Dermis blood vessel endothelial cell (primary cell): ENCODE data around the gene DTD1. TPM values are rescaled to one million over a fixed set of nuclear protein-coding genes. Genes with fewer than 3 reads are reported as not detected.

Experiments used
- DNase-seq: peaks from one replicate; pipeline ENCODE4 v3.0.0; 2010
- total RNA-seq: library from RNA; depleted of rRNA; stranded (reverse); fragments of >200 nt; gene quantifications from 2 replicates; pipeline ENCODE4 v1.2.3, GENCODE V29; 2014

DTD1 gene
- total RNA-seq, 1 donor from 2014 or later: 54.5 TPM

DNA sequence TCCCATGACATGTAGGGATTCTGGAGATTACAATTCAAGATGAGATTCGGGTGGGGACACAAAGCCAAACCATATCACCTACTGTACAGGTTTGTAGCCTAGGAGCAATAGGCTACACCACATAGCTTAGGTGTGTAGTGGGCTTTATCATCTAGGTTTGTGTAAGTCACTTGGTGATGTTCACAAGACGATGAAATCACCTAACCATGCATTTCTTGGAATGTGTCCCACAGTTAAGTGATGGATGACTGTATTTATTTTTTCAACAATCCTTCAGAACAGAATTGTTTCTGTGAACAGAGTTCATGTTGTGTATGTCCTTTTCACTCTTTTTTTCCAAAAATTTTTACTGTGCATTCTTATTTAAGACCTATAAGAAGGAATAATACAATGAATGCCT is 76.1 kb downstream of the DTD1 start:
- no peak for DNase-seq

DNA sequence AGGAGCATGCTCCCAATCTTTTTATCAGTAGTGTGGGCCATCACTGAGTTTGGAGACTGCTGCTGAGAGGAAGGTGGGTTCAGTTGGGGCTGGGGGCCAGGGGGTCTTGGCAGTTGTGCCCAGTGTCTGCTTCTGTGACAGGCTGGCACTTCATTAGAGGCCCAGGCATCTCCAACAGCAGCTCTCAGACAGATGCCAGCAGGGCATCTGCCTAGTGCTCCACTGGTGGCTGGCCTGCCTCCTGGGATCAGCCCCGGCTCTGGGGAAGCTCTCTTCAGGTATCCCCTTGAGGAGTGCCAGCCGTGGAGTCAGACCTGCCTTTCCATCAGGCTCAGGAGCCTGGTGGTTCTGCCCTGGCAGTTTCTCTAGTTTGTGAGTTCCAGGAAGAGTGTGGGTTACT is 77.3 kb downstream of the DTD1 start:
- DNase-seq: no peak

DNA sequence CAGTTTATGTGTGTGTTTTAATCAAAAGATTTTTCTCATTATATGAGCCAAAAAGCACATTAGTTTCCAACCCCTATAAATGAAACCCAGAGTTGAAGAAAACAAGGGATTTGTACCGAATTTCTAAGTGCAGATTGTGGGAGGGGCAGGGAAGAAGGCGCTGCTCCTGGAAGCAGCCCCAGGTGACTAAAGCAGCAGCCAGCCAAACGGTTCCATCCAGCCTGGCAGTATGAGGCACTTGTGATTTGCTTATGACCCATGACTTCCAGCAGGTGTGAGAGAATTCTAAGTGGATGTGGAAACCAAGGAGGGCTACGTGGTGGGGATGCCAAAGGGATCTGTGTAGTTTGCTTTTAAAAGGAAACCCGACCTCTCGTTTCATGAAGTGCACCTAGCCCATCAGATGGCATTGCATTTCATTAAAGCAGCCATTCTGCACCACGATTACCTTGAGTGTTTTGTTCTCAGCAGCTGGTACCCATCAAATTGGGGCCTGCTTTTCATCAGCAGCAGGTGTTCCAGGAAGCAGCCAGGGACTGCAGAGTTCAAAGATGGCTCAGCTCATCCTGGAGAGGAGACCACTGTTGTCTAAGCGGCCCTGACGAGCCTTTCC is 79.1 kb downstream of the DTD1 start:
- DNase-seq: no peak

DNA sequence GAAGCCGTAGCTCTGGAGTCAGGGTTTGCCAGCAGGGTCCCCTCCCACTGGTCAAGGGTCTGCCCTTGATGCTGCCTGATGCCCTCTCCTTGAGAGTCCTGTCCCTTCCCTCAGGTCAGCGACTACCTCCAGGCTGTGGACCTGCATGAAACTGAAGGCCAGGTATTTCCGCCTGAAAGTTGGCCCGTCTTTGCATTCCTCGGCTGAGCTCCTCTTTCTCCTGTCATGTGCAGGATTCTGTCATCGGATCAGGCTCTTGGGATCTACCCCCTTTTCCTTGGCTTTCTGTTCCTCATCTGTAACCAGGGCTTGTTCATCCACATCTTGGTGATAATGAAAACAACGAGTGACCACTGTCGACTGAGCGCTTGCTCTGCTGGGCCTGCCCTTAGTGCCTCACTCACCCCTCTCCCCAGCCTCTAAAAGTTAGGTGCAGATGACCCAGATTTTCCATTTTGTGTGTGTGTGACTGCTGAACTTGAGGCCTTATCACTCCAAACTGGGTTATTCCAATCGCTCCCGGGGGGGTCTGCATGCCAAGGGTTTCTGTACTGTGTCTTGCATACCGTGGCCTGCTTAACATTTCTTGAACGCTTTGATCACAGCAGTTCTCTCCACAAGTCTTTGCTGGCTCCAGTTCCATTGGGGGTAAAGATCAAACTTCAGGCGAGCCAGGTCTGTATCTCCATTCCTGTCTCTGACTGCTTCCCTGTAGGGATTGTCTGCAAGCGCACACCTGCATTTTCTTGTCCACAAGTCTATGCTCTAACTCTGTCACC is 81.6 kb downstream of the DTD1 start:
- no peak for DNase-seq

DNA sequence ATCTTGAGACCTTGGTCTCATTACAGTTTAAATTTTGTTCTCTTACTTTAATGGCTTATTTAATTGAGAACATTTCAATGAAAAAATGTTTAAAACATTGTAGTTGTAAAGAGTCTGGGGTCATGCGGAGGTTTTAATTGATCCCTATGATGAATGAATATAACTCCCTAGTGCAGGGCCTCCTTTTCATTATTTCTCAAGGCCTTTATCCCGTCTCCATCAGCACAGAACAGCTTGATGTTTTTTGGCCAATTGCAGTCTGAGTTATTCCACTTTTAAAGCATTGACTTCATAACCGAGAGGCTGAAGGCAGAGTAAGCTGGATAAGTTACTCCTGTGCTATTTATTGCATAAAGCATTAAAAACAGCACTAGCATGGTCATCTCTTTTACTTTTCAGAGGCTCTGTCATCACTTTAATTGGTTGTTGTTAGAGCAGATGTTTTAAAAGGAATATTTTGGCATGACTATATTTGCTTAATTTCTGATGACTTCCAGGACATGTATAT is 83.4 kb downstream of the DTD1 start:
- DNase-seq: no peak

DNA sequence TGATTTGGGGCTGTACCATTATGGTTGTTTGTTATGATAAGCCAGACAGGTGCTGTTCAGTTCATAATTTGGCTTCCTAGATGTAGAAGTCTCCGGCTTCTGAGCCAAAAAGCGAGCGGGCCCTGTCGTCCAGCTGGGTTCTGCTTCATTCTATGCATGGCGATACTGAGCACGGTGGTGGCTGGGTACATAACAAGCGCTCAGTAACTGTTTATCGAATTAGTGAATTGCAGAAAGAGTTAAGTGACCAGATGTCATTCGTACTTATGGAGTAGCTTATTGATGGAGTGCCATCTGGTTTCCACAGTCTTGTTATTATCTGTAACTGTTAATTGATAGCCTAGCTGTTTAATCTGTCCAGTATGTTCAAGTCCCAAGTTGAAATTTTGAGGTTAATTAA is 85.0 kb downstream of the DTD1 start:
- no peak for DNase-seq

DNA sequence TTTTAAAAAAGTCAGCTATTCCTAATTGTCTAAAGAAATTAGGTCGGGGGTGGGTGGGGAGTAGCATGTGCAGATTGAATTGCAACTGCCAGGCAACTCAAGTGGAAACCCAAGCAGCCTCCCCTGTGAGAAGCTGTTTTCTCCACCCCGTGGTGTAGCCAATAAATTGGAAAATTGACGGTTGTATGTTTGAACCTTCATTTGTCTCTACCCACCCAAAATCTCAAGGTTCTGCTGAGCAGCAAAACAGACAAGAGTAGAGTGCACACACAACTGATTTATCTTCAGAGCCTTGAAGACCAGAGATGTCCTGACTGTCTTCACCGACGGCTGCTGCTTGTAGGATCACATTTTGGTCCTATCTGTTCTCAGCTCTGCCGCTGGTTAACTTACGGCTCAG is 88.5 kb downstream of the DTD1 start:
- no peak for DNase-seq

DNA sequence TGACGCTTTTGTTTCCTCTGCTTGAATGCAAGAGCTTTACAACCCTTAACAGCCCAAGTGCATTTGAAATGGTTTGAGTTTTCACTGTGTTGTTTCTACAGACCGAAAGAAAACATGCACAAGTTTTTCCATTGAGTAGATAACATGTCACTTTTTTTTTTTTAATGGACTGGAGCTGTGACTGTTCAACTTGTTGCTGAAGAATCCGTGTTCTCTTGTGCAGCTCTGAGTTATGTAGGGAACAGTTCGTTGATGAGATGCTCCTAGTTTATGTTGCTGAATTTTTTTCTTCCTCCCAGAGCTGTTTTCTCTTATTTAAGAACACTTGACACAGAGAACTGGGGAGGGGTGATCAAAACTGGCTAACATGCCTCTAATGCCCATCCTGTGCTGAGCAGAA is 89.3 kb downstream of the DTD1 start:
- DNase-seq: no peak

DNA sequence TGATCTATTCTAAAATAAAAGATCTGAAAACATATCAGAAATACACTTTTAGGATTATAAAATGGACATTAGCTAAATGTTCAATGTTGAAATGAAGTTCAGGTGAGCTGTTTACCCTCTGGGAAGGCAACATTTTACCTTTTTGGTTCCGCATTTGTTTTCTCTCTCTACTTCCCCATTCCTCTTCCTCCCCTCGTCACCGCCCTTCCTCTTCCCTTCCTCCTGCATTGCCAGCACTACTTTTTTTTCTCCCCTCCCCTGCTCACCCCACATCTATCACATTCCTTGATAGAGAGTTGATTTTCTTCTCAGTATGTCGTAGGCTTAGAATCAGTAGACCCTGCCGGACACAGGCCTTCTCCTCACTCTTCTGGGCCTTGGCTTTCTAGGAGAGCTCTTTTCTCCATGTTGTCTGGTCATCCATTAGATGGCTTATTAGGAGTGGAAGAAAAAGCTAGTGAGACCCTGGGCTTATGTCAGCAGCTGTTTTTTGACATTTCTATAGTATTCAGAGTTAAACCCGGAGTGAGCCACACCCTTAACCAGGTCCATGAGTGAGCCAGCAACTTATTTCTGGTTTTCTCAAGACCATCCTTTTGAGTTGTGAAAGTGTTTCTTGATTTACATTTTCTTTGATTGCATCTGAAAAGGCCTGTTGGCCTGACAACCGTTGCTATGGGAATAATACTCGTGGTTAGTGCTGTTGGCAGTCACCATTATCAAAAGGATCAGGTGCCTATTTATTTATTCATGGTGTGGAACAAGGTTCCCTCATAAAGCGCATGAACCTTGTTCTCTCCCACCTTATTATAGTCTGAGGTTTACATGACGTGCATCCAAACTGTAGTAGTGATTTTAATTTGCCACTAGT is 90.9 kb downstream of the DTD1 start:
- no peak for DNase-seq

DNA sequence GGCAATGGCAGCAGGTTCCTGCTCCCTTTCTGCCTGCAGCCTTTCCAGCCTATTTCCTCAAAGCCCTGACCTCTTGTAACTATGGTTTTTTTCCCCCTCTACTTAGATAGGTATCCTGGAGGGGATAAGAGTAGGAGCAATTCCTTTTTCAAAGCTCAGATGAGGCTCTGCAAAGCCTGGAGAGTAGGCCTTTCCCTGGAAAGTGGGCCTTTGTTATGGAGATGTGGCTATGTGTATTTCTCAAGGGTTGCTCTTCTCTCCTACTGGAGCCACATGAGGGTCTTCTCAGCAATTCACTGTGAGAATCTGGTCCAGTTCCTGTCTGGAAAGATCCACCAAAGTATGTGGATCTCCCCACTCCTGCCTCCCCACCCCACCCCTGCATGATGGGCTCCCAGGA is 96.0 kb downstream of the DTD1 start:
- no peak for DNase-seq

DNA sequence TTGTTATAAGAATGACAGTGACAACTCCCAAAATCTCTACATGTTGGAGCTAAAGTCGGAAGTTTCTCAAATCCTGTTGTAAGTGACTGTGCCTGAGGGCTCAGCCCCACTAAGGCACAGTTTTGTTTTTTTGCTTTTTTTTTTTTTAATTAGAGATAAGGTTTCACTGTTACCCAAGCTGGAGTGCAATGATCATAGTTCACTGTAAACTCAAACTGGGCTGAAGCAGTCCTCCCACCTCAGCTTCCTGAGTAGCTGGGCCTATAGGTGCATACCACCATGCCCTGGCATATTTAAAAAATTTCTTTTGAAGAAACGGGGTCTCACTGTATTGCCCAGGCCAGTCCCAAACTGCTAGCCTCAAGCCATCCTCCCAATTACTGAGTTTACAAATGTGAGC is 96.9 kb downstream of the DTD1 start:
- no peak for DNase-seq

DNA sequence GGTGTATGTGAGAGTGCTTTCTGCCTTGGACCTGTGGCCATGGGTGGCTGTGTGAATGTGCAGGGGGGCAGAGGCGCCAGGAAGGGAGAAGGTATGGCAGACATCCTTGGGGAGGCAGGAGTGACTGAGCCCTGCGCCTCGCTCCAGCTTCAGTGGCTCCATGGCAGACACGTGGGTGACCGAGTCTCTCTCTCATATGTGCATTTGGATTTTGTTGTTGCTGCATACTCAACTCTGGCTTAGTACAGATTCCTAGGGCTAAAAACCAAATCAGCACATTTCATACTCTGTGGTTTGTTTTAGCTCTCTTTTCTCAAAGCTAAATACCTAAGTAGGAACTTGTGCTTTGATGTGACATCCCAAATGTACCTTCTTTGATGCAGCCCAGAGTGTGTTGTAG is 97.6 kb downstream of the DTD1 start:
- DNase-seq: no peak

DNA sequence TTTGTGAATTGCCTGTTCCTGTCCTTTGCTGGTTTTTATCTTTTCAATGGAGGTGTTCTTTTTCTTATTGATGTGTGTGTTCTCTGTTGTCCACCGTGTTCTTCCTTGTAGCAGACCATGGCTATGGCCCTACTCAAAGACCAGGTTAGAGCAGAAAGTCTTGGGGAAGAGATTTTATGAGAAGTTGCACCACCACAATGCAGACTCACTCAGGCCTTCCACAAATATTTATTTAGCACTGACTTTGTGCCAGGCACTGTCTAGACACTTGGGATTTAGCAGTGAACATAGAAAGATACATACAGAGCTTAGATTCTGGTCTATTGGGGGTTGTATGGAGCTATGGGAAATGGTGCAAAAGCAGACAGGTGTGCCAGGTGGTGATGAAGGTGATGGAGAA is 98.8 kb downstream of the DTD1 start:
- DNase-seq: no peak

DNA sequence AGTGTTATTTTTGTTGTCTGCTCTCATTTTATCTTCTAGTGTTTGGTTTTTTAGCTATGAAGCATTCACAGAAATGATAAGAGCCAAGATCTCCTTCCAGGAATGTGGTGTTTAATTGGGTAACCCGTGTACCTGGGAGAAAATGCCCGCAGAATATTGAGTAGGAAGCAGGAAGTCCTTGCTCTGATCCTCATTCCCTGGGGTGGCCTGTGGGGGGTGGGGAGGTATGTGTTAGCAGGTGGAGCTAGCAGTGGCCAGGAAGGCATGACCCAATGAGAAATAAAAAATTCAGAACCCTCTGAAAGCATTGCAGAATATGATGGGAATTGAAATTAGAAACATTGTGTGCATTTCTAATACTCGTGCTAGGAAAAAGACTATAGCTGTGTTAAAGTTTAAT is 100.8 kb downstream of the DTD1 start:
- no peak for DNase-seq

DNA sequence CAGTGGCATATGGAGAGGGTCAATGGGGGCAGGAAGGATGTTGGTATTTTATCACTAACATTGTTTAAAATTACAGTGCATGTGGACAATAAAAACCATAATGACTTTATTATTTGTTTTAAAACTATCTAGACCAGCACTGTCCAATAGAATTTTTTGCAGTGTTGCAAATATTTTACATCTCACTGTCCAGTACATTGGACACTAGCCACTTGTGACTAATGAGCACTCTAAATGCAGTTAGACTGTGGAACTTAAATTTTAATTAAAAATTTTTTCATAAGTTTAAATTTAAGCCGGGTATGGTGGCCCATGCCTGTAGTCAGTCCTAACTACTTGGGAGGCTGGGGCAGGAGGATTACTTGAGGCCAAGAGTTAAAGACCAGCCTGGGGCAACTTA is 101.7 kb downstream of the DTD1 start:
- no peak for DNase-seq

DNA sequence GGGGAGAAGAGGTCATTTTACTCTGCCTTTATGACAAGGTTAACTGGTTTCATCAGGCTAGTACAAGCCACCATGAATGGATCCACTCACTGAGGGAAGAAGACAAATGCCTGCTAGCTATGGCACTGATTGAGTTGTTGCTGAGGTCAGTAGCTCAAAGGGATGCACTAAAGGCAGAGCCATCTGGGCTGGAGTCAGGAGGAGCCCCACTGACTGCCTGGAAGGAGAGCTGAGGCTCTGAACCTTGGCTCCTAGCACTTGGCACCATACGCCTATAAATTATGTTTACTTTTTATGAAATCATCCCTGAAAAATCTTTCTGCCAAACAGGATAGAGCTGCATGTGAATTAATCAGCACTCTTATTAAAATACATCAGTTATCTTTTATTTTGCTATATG is 104.6 kb downstream of the DTD1 start:
- DNase-seq: no peak

DNA sequence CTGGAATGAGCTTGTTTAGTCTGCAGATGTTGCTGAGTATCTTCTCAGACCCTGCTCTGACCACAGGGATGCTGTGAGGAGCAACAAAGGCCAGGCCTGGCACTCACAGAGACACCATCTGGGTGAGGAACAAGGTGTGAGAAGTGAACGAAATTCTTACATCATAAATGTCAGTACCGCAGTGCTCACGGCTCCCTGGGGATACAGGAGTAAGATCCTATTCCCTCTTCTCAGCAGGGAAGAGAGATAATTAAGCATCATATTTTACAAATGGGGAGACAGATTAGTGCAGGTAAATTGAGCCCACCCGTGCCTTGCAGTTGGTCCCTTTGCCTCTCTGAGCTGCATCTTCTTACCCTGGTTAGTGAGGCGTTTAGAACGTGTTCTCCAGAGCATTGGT is 106.2 kb downstream of the DTD1 start:
- no peak for DNase-seq

DNA sequence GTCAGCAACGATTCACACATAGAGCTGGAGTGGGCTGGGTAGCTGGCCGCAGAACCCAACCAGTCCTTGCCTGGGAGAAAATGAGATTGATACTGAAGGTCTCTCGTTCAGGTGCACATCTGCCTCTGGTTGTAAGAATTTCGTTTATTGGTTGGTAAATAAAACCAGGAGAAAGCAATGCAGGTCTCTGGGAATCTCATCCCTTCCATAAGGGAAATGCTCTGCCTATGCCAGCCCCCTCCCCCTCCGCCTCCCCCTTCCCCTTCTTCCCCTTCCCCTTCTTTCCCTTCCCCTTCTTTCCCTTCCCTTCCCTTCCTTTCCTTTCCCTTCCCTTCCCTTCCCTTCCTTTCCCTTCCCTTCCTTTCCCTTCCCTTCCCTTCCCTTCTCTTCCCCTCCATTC is 107.3 kb downstream of the DTD1 start:
- DNase-seq: no peak

DNA sequence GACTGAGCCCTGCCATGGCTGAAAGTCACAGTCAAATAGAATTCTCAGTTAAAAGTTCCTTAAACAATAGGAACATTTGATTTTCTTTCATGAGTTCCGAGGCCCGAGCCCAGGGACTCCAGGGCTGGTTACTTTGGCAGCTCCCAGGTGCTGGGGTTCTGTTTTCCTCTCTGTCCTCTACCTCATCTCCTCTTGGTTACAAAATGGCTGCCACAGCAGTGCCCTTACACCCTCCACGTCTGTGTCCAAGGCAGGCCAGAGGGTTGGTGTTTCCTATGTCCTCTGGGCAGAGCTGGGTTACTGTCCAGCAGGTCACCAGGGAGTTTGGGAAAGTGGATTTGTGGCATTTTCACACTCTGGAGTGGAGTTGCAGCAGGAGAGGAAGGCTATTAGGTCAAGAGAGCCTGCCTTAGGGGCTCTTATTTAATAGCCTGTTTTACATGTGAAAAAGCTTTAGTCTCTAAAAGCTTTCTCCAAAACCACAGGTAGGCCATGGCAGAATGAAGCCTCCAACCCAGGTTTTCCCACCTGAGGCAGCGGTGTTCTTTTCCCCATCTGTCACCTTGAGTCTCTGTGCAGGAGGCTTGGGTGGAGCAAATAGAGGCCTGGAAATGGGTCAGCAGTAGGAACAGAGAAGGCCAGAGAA is 111.0 kb downstream of the DTD1 start:
- DNase-seq: no peak

DNA sequence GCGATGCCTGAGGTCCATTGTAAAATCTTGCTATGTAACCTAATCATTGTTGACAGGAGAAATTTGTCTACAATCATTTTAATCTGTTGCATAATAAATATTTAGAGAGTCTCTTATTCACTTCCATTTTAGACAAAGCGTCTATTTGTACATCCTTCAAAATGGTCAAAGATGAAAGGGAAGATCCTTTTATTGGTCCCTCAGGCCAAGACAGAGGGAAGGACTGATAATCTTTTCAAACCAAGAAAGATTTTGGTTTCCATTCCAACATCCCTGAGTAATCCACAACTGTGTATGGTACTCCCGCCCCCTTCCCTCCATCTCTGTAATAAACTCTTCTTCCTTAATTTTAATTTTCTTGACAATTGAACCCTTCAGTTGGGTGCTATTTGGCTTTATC is 114.1 kb downstream of the DTD1 start:
- no peak for DNase-seq

DNA sequence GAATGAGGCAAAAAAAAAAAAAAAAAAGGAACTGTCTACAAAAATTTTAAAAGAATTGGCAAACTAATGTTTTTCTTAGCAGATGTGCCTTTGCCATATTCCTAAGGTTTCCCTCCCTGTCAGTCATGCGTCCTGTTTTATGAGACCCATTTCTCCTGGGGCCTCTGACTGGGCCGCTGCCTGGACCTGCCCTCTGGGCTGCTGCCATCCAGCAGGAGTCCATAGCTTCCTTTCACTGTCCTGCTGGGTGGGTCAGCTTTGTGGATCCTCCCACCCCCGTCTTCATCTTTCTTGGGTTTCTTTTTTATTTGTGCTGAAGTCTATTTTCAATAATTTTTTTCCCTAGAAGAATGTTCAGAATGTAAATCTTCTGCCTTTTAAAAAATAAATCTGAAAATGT is 114.9 kb downstream of the DTD1 start:
- no peak for DNase-seq

DNA sequence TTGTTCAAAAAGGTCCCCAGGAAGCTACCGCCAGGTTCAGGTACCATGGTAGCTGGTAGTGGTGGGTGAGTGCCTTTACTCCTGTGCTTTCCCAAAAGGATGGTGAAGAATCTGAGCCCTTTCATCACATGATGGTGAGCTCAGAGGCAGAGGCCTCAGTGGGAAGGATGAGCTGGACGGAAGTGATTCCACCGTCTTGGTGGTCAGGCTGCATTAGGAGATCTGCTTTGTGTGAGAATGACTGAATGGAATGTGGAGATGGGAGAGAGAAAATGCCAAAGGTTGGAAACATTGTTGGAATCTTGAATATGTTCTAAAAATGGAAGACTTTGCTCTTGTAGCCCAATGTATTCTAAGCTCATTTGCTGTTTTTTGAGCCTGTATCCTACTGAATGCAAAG is 117.6 kb downstream of the DTD1 start:
- no peak for DNase-seq

DNA sequence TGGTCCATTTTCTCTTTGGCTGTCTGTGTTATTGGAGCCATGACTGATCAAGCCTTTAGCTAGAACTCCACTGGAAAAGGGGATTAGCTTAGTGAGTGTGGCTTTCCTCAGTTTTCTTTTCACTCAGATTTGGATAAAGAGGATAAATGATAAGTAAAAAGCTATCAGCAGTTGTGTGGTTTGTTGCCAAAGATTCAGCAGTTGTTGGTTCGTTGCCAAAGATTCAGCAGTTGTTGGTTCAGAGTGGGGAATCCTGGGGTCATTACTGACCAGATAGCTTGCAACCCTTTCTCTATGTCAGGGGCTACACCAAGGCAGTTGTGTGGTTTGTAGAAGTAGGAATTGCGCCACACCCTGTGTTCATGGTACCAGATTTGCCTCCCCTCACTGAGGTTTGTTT is 118.1 kb downstream of the DTD1 start:
- DNase-seq: no peak
